ENCODE measurements around the gene CWF19L1. TPM values are rescaled to one million over a fixed set of nuclear protein-coding genes. Genes with fewer than 3 reads are reported as not detected.
"Not testable (repeated sequence)": the region's sequence is repeated elsewhere in the genome, so short reads cannot be mapped to it uniquely, and the experiment has no call there.

The CWF19L1 gene
- total RNA-seq, 1 experiment from 2014 or later = 28.1 TPM

- no peak overlapping the region for H3K4me3 Mint-ChIP-seq
- POLR2A ChIA-PET = no interaction called here
- no peak overlapping the region for H3K27ac Mint-ChIP-seq
- H3K27me3 Mint-ChIP-seq (ENCODE audit: low read depth) = peaks cover 14% of the 10 kb centered on the region
- CTCF ChIA-PET = no interaction called here
- TF ChIP-seq EMX1 (CRISPR knock-in tag; IDR thresholded peaks at IDR 0.05) (no peak), ZNF317 (CRISPR knock-in tag; IDR thresholded peaks at IDR 0.05; ENCODE audit: borderline replicate concordance, low read depth) (no peak), USF2 (CRISPR knock-in tag; IDR thresholded peaks at IDR 0.05) (no peak), USF1 (CRISPR knock-in tag; IDR thresholded peaks at IDR 0.05) (no peak), PREB (CRISPR knock-in tag; IDR thresholded peaks at IDR 0.05; ENCODE audit: borderline replicate concordance) (no peak), CBFB (CRISPR knock-in tag; IDR thresholded peaks at IDR 0.05; ENCODE audit: low read depth) (no peak), SP1 (CRISPR knock-in tag; conservative IDR thresholded peaks at IDR 0.05) (no peak), AR (CRISPR knock-in tag; IDR thresholded peaks at IDR 0.05) (no peak), ZNF263 (CRISPR knock-in tag; IDR thresholded peaks at IDR 0.05; ENCODE audit: low read depth) (no peak), ZNF232 (CRISPR knock-in tag; IDR thresholded peaks at IDR 0.05) (no peak), TEAD4 (CRISPR knock-in tag; IDR thresholded peaks at IDR 0.05) (no peak), CREM (CRISPR knock-in tag; IDR thresholded peaks at IDR 0.05) (no peak)
- ATAC-seq (no peak), DNase-seq (ENCODE audit: low spot score) (no peak)
- H3K4me1 Mint-ChIP-seq = peaks cover 8% of the 10 kb centered on the region
- H3K36me3 Mint-ChIP-seq = no peaks in the 10 kb centered on the region
- H3K9me3 Mint-ChIP-seq = no peaks in the 10 kb centered on the region
These were observed 25.6 kb upstream of the CWF19L1 start for GRCh38 chr10:100293066-100293465.

GRCh38 chr10:100292300-100292699 is 24.9 kb upstream of the CWF19L1 start:
- DNase-seq (ENCODE audit: low spot score); H3K27ac Mint-ChIP-seq; H3K9me3 Mint-ChIP-seq; POLR2A ChIA-PET; H3K4me1 Mint-ChIP-seq; H3K4me3 Mint-ChIP-seq; ATAC-seq; H3K36me3 Mint-ChIP-seq: not testable (repeated sequence)
- H3K27me3 Mint-ChIP-seq (ENCODE audit: low read depth) = peaks cover 18% of the 10 kb centered on the region
- peak; percentile 56; the same call in 1 of the 2 replicates for TF ChIP-seq GABPB1 (CRISPR knock-in tag; IDR thresholded peaks at IDR 0.05)
- CTCF ChIA-PET = interaction anchor here (1.2 kb wide), 1 partner anchor 216 kb away, joined by 3 read pairs; no protein-coding TSS in a partner anchor

- peaks cover 8% of the 10 kb centered on the region for H3K4me1 Mint-ChIP-seq
These were observed 23.9 kb upstream of the CWF19L1 start for GRCh38 chr10:100291356-100291755.

More at GRCh38 chr10:100291356-100291755, 23.9 kb upstream of the CWF19L1 start:
- ATAC-seq (no peak), DNase-seq (ENCODE audit: low spot score) (no peak)
- no peak overlapping the region for H3K27ac Mint-ChIP-seq
- ChIA-PET CTCF (interaction anchor here (1.2 kb wide), 1 partner anchor 217 kb away, joined by 3 read pairs; no protein-coding TSS in a partner anchor), POLR2A (no interaction called here)
- no peak for TF ChIP-seq CBFB (CRISPR knock-in tag; IDR thresholded peaks at IDR 0.05; ENCODE audit: low read depth)
- no peak for TF ChIP-seq ZMAT4 (CRISPR knock-in tag; IDR thresholded peaks at IDR 0.05)
- no peak for TF ChIP-seq FOXJ3 (CRISPR knock-in tag; IDR thresholded peaks at IDR 0.05; ENCODE audit: borderline replicate concordance)
- no peak for TF ChIP-seq ZNF232 (CRISPR knock-in tag; IDR thresholded peaks at IDR 0.05)
- TF ChIP-seq ZNF396 (CRISPR knock-in tag; IDR thresholded peaks at IDR 0.05; ENCODE audit: borderline replicate concordance) = no peak
- no peak for TF ChIP-seq HMGA2 (CRISPR knock-in tag; IDR thresholded peaks at IDR 0.05)
- no peak for TF ChIP-seq ZNF671 (CRISPR knock-in tag; IDR thresholded peaks at IDR 0.05)
- no peak for TF ChIP-seq TEAD4 (CRISPR knock-in tag; IDR thresholded peaks at IDR 0.05)
- TF ChIP-seq ZNF532 (CRISPR knock-in tag; IDR thresholded peaks at IDR 0.05; ENCODE audit: borderline replicate concordance) = no peak
- TF ChIP-seq NFYB (CRISPR knock-in tag; conservative IDR thresholded peaks at IDR 0.05; ENCODE audit: low read depth) = no peak
- H3K36me3 Mint-ChIP-seq = no peaks in the 10 kb centered on the region
- no peaks in the 10 kb centered on the region for H3K9me3 Mint-ChIP-seq
- no peak overlapping the region for H3K4me3 Mint-ChIP-seq
- peaks cover 14% of the 10 kb centered on the region for H3K27me3 Mint-ChIP-seq (ENCODE audit: low read depth)
